Nephron progenitor cell (in vitro differentiated cells): Measurements from ENCODE around the gene FBXL7.

Experiments used
- DNase-seq: peaks from one replicate; pipeline ENCODE4 v3.0.0; 2021
- H3K27ac Mint-ChIP-seq: 2 replicates; pipeline ENCODE4 v1.8.0; 2021; ENCODE audit warnings: mild to moderate bottlenecking, moderate library complexity, mixed read lengths
- H3K27me3 Mint-ChIP-seq: 2 replicates; pipeline ENCODE4 v1.8.0; 2021; ENCODE audit warnings: mild to moderate bottlenecking, low read depth, mixed read lengths; ENCODE audit not compliant: poor library complexity
- H3K36me3 Mint-ChIP-seq: 2 replicates; pipeline ENCODE4 v1.8.0; 2021; ENCODE audit warnings: low read depth, mixed read lengths
- H3K4me1 Mint-ChIP-seq: 2 replicates; pipeline ENCODE4 v1.8.0; 2021; ENCODE audit warnings: mixed read lengths
- H3K4me3 Mint-ChIP-seq: 2 replicates; pipeline ENCODE4 v1.8.0; 2021; ENCODE audit warnings: mild to moderate bottlenecking, moderate library complexity, mixed read lengths
- H3K9me3 Mint-ChIP-seq: 2 replicates; pipeline ENCODE4 v1.8.0; 2021; ENCODE audit warnings: mild to moderate bottlenecking, moderate library complexity, mixed read lengths
- CTCF ChIP-seq: fragments of 200-600 bp; sonication (generic); IDR thresholded peaks from 2 replicates; pipeline ENCODE4 v1.5.0; 2021; ENCODE audit warnings: antibody characterized with exemption

Gene FBXL7

GRCh38 chr5:15499528-15500324, at the start of gene FBXL7:
Gene FBXL7, plus strand, starts transcription at chr5:15500180.
- Mint-ChIP-seq H3K27ac (peak within 1 kb of the TSS; percentile 88), H3K4me3 (peak within 1 kb of the TSS; percentile 94), H3K4me1 (peaks cover 60% of the 10 kb centered on the region), H3K36me3 (no peaks in the 10 kb centered on the region), H3K9me3 (no peaks in the 10 kb centered on the region), H3K27me3 (peaks cover 11% of the 10 kb centered on the region)
- no peak for TF ChIP-seq CTCF
- peak; percentile 83 for DNase-seq

- Mint-ChIP-seq H3K4me1 (no peaks in the 10 kb centered on the region), H3K36me3 (no peaks in the 10 kb centered on the region), H3K9me3 (peaks cover 4% of the 10 kb centered on the region), H3K27ac (no peak overlapping the region), H3K4me3 (no peak overlapping the region), H3K27me3 (no peaks in the 10 kb centered on the region)
- no peak for TF ChIP-seq CTCF
- DNase-seq, result no peak
Measured at GRCh38 chr5:15450473-15450872, 49.5 kb upstream of the FBXL7 start.

- TF ChIP-seq CTCF, result no peak
- Mint-ChIP-seq H3K36me3 (no peaks in the 10 kb centered on the region), H3K4me3 (no peak overlapping the region), H3K27ac (no peak overlapping the region), H3K9me3 (peaks cover 9% of the 10 kb centered on the region), H3K4me1 (no peaks in the 10 kb centered on the region), H3K27me3 (no peaks in the 10 kb centered on the region)
- no peak for DNase-seq
Measured at GRCh38 chr5:15450949-15451348, 49.0 kb upstream of the FBXL7 start.

- Mint-ChIP-seq H3K4me3 (no peak overlapping the region), H3K36me3 (no peaks in the 10 kb centered on the region), H3K27ac (no peak overlapping the region), H3K4me1 (no peaks in the 10 kb centered on the region), H3K27me3 (no peaks in the 10 kb centered on the region), H3K9me3 (peaks cover 15% of the 10 kb centered on the region)
- DNase-seq, result no peak
- no peak for TF ChIP-seq CTCF
Measured at GRCh38 chr5:15452030-15452429, 48.0 kb upstream of the FBXL7 start.

- Mint-ChIP-seq H3K9me3 (peaks cover 15% of the 10 kb centered on the region), H3K4me3 (no peak overlapping the region), H3K27ac (no peak overlapping the region), H3K27me3 (no peaks in the 10 kb centered on the region), H3K36me3 (no peaks in the 10 kb centered on the region), H3K4me1 (no peaks in the 10 kb centered on the region)
- no peak for TF ChIP-seq CTCF
- DNase-seq, result no peak
Measured at GRCh38 chr5:15452781-15453180, 47.2 kb upstream of the FBXL7 start.

- no peaks in the 10 kb centered on the region for H3K4me1 Mint-ChIP-seq
- no peak for TF ChIP-seq CTCF
- H3K9me3 Mint-ChIP-seq, result peaks cover 15% of the 10 kb centered on the region
- no peak overlapping the region for H3K4me3 Mint-ChIP-seq
- H3K27ac Mint-ChIP-seq, result no peak overlapping the region
- no peaks in the 10 kb centered on the region for H3K27me3 Mint-ChIP-seq
- DNase-seq, result no peak
- no peaks in the 10 kb centered on the region for H3K36me3 Mint-ChIP-seq
Measured at GRCh38 chr5:15459200-15459599, 40.8 kb upstream of the FBXL7 start.
